ENCODE measurements around the gene MYO1B.

GRCh38 chr2:191234376-191234775 lies 10.8 kb upstream of the MYO1B start:
- TF ChIP-seq CTCF (IDR thresholded peaks at IDR 0.05; ENCODE audit: poor library complexity, severe bottlenecking) (no peak), POLR2AphosphoS5 (IDR thresholded peaks at IDR 0.05) (no peak), RAD21 (conservative IDR thresholded peaks at IDR 0.05) (no peak), SMC3 (conservative IDR thresholded peaks at IDR 0.05; ENCODE audit: poor library complexity) (no peak), MXI1 (conservative IDR thresholded peaks at IDR 0.05; ENCODE audit: poor library complexity, severe bottlenecking) (no peak), EZH2 (IDR thresholded peaks at IDR 0.05; ENCODE audit: borderline replicate concordance, insufficient read depth, low read length, poor library complexity, severe bottlenecking) (no peak), REST (IDR thresholded peaks at IDR 0.05; ENCODE audit: borderline replicate concordance) (no peak)
